HepG2 (cell line): ENCODE measurements around the gene PIEZO1. TPM values are rescaled to one million over a fixed set of nuclear protein-coding genes. Genes with fewer than 3 reads are reported as not detected.

ENCODE experiments used
- ETS1 ChIP-seq: sonication (generic); formaldehyde crosslinking; IDR thresholded peaks from 2 replicates; pipeline ENCODE4 v1.4.0; 2020; ENCODE audit warnings: missing genetic modification reagents
- FOXO4 ChIP-seq: sonication (generic); formaldehyde crosslinking; conservative IDR thresholded peaks from 2 replicates; pipeline ENCODE4 v1.8.1; 2023; ENCODE audit warnings: missing genetic modification reagents
- HDAC1 ChIP-seq: sonication (generic); formaldehyde crosslinking; IDR thresholded peaks from 2 replicates; pipeline ENCODE4 v1.5.1; 2020; ENCODE audit warnings: mild to moderate bottlenecking, missing genetic modification reagents
- NRL ChIP-seq: sonication (generic); formaldehyde crosslinking; IDR thresholded peaks from 2 replicates; pipeline ENCODE4 v1.5.0; 2020; ENCODE audit warnings: missing genetic modification reagents, mild to moderate bottlenecking, moderate library complexity, borderline replicate concordance
- PAX8 ChIP-seq: sonication (generic); formaldehyde crosslinking; IDR thresholded peaks from 2 replicates; pipeline ENCODE4 v1.8.0; 2022; ENCODE audit warnings: mild to moderate bottlenecking, missing genetic modification reagents, borderline replicate concordance
- RBM22 ChIP-seq: fragments of 200-400 bp; formaldehyde crosslinking; optimal IDR thresholded peaks from 2 replicates; pipeline ENCODE3; 2017; ENCODE audit warnings: mild to moderate bottlenecking, low read length, moderate library complexity
- REL ChIP-seq: sonication (generic); formaldehyde crosslinking; conservative IDR thresholded peaks from 2 replicates; pipeline ENCODE4 v1.8.0; 2022; ENCODE audit warnings: mild to moderate bottlenecking, missing genetic modification reagents, moderate library complexity
- SMAD1 ChIP-seq: sonication (generic); formaldehyde crosslinking; IDR thresholded peaks from 2 replicates; pipeline ENCODE4 v1.4.0; 2020; ENCODE audit warnings: missing genetic modification reagents, low read depth, mild to moderate bottlenecking, borderline replicate concordance
- SNAI1 ChIP-seq: sonication (generic); formaldehyde crosslinking; IDR thresholded peaks from 2 replicates; pipeline ENCODE4 v1.5.0; 2020; ENCODE audit warnings: mild to moderate bottlenecking, missing genetic modification reagents, borderline replicate concordance
- ZBTB14 ChIP-seq: sonication (generic); formaldehyde crosslinking; IDR thresholded peaks from 2 replicates; pipeline ENCODE4 v1.4.0; 2020; ENCODE audit warnings: missing genetic modification reagents
- ZBTB37 ChIP-seq: sonication (generic); formaldehyde crosslinking; IDR thresholded peaks from 2 replicates; pipeline ENCODE4 v1.4.0; 2020; ENCODE audit warnings: mild to moderate bottlenecking, missing genetic modification reagents
- ZC3H4 ChIP-seq: sonication (generic); formaldehyde crosslinking; IDR thresholded peaks from 2 replicates; pipeline ENCODE4 v1.4.0; 2020; ENCODE audit warnings: missing genetic modification reagents, borderline replicate concordance
- ZFP82 ChIP-seq: sonication (generic); formaldehyde crosslinking; IDR thresholded peaks from 2 replicates; pipeline ENCODE4 v1.5.1; 2020; ENCODE audit warnings: mild to moderate bottlenecking, missing genetic modification reagents, borderline replicate concordance
- ZHX1 ChIP-seq: sonication (generic); formaldehyde crosslinking; IDR thresholded peaks from 2 replicates; pipeline ENCODE4 v1.8.1; 2022; ENCODE audit warnings: low read depth, mild to moderate bottlenecking, missing genetic modification reagents
- ZNF263 ChIP-seq: sonication (generic); formaldehyde crosslinking; IDR thresholded peaks from 2 replicates; pipeline ENCODE4 v1.4.0; 2020; ENCODE audit warnings: missing genetic modification reagents
- ZNF512B ChIP-seq: sonication (generic); formaldehyde crosslinking; IDR thresholded peaks from 2 replicates; pipeline ENCODE4 v1.5.1; 2020; ENCODE audit warnings: missing genetic modification reagents, mild to moderate bottlenecking, borderline replicate concordance
- ZSCAN21 ChIP-seq: sonication (generic); formaldehyde crosslinking; IDR thresholded peaks from 2 replicates; pipeline ENCODE4 v1.8.0; 2022; ENCODE audit warnings: mild to moderate bottlenecking, missing genetic modification reagents, moderate library complexity, borderline replicate concordance
- polyA plus RNA-seq, 8 experiments: library from polyadenylated mRNA; depleted of rRNA in 3 of 8; stranded (reverse) in 7 of 8; unstranded in 1 of 8; fragments of >200 nt; fragmentation: Illumina TruSeq in 4 of 8; extraction: Trizol in 4 of 8; gene quantifications; 2 replicates each; pipeline versions ENCODE4 v1.2.1 to v1.2.3, GENCODE V29; 2011 to 2016; ENCODE audit warnings: low read depth in 4 of 8, missing spikeins in 1 of 8, mixed read lengths in 1 of 8; ENCODE audit not compliant: insufficient read depth in 1 of 8
- total RNA-seq, 5 experiments: library from RNA; depleted of rRNA; stranded (reverse); fragments of >200 nt; fragmentation: Illumina TruSeq; extraction: Trizol; gene quantifications; 2 replicates each; pipeline ENCODE4 v1.2.3, GENCODE V29; 2016; ENCODE audit warnings: low read depth in 1 of 5

Gene PIEZO1
- total and polyA plus RNA-seq, 2 of the 13 experiments (the other 11 are each of a cell fraction or from before 2014, with no cell fraction given): 67.9 to 85.0 TPM

GRCh38 chr16:88760424-88761142 lies 24.4 kb downstream of the PIEZO1 start (continued):
- no peak for TF ChIP-seq ZBTB37 (CRISPR knock-in tag)
- no peak for TF ChIP-seq ZHX1 (CRISPR knock-in tag)
- no peak for TF ChIP-seq ZNF263 (CRISPR knock-in tag)
- no peak for TF ChIP-seq NRL
- TF ChIP-seq PAX8: 0 out of 2 replicates have a peak, but pooled peaks have one; percentile 1
- TF ChIP-seq ETS1: no peak
- no peak for TF ChIP-seq FOXO4 (CRISPR knock-in tag)
- 0 out of 2 replicates have a peak, but pooled peaks have one; percentile 11 for TF ChIP-seq ZSCAN21 (CRISPR knock-in tag)
- TF ChIP-seq RBM22: peak; percentile 22
- peak; percentile 66; the same call in 1 of the 2 replicates for TF ChIP-seq HDAC1 (CRISPR knock-in tag)
- no peak for TF ChIP-seq ZBTB14 (CRISPR knock-in tag)
- no peak for TF ChIP-seq SMAD1 (CRISPR knock-in tag)
- TF ChIP-seq ZNF512B (CRISPR knock-in tag): 0 out of 2 replicates have a peak, but pooled peaks have one; percentile 54
- no peak for TF ChIP-seq REL (CRISPR knock-in tag)
- no peak for TF ChIP-seq SNAI1 (CRISPR knock-in tag)
- TF ChIP-seq ZFP82 (CRISPR knock-in tag): no peak
- no peak for TF ChIP-seq ZC3H4 (CRISPR knock-in tag)
